SU-DHL-6 (cell line): ENCODE data around the gene SAE1.

Experiments
- H2AFZ ChIP-seq: fragments of 200-600 bp; sonication (generic); 2 replicates; pipeline ENCODE4 v1.6.1; 2014; ENCODE audit warnings: low read depth, mild to moderate bottlenecking, moderate library complexity, mixed read lengths, antibody characterized with exemption, low read length; ENCODE audit not compliant: severe bottlenecking
- H3F3A ChIP-seq: fragments of 200-600 bp; shearing (Covaris generic); 2 replicates; pipeline ENCODE4 v1.6.0; 2016; ENCODE audit warnings: antibody characterized with exemption, mild to moderate bottlenecking; ENCODE audit not compliant: insufficient read depth
- H3K27ac ChIP-seq: fragments of 200-600 bp; sonication (generic); 2 replicates; pipeline ENCODE4 v1.5.1; 2016; ENCODE audit warnings: low read depth, mild to moderate bottlenecking, low read length, moderate library complexity, mixed read lengths
- H3K27me3 ChIP-seq: fragments of 200-600 bp; sonication (generic), shearing (Covaris generic); 2 replicates; pipeline ENCODE4 v1.6.0; 2014; ENCODE audit warnings: mild to moderate bottlenecking, low read length
- H3K36me3 ChIP-seq: fragments of 200-600 bp; sonication (generic); 2 replicates; pipeline ENCODE4 v1.6.1; 2014; ENCODE audit warnings: mild to moderate bottlenecking, low read length, mixed read lengths
- H3K4me2 ChIP-seq: fragments of 300-600, 200-600 bp; shearing (Covaris generic), sonication (generic); 2 replicates; pipeline ENCODE4 v1.6.0; 2014; ENCODE audit warnings: low read length, low read depth, mild to moderate bottlenecking; ENCODE audit not compliant: poor library complexity, severe bottlenecking
- H3K4me3 ChIP-seq: fragments of 200-600 bp; sonication (generic); 2 replicates; pipeline ENCODE4 v1.5.1; 2014; ENCODE audit warnings: antibody characterized with exemption, low read length, mild to moderate bottlenecking, mixed read lengths; ENCODE audit not compliant: insufficient read depth, poor library complexity, severe bottlenecking
- H3K79me2 ChIP-seq: fragments of 200-600 bp; sonication (generic); 2 replicates; pipeline ENCODE4 v1.6.1; 2014; ENCODE audit warnings: mild to moderate bottlenecking, low read length, moderate library complexity; ENCODE audit not compliant: insufficient read depth
- H3K9ac ChIP-seq: fragments of 200-600 bp; sonication (generic); 2 replicates; pipeline ENCODE4 v1.7.0; 2014; ENCODE audit warnings: mild to moderate bottlenecking, low read length
- H3K9me2 ChIP-seq: fragments of 200-600 bp; sonication (generic); replicated peaks from 2 replicates; pipeline ENCODE4 v1.6.1; 2014; ENCODE audit warnings: low read length; ENCODE audit not compliant: insufficient read depth
- H3K9me3 ChIP-seq: fragments of 200-600 bp; sonication (generic); 2 replicates; pipeline ENCODE4 v1.6.1; 2014; ENCODE audit warnings: low read length, mixed read lengths; ENCODE audit not compliant: insufficient read depth
- H4K20me1 ChIP-seq: fragments of 200-600 bp; sonication (generic); 2 replicates; pipeline ENCODE4 v1.6.1; 2014; ENCODE audit warnings: low read depth, mild to moderate bottlenecking, antibody characterized with exemption, low read length, moderate library complexity, mixed read lengths
- CTCF ChIP-seq: fragments of 200-600 bp; sonication (generic); IDR thresholded peaks from one replicate; pipeline ENCODE4 v1.5.1; 2017; ENCODE audit warnings: antibody characterized with exemption, mild to moderate bottlenecking, low read length, moderate library complexity; ENCODE audit not compliant: insufficient read depth, poor library complexity, severe bottlenecking
- EZH2phosphoT487 ChIP-seq: fragments of 200-600 bp; sonication (generic), shearing (Covaris generic); conservative IDR thresholded peaks from 2 replicates; pipeline ENCODE4 v1.6.1; 2018; ENCODE audit warnings: mild to moderate bottlenecking, antibody characterized with exemption, low read length, moderate library complexity, mixed read lengths

Gene SAE1

GRCh38 chr19:47221890-47222289 lies 91.3 kb downstream of the SAE1 start:
- H3K4me2 ChIP-seq: no peak overlapping the region
- no peak for TF ChIP-seq CTCF
- no peak for TF ChIP-seq EZH2phosphoT487
- H3K4me3 ChIP-seq: no peak overlapping the region
- H3K79me2 ChIP-seq: no peaks in the 10 kb centered on the region
- H3K36me3 ChIP-seq: no peaks in the 10 kb centered on the region
- H3K27ac ChIP-seq: no peak overlapping the region
- no peaks in the 10 kb centered on the region for H3K27me3 ChIP-seq
- H3F3A ChIP-seq: peaks cover 6% of the 10 kb centered on the region; the same call in 1 of the 2 replicates
- H3K9me3 ChIP-seq: no peaks in the 10 kb centered on the region
- no peaks in the 10 kb centered on the region for H4K20me1 ChIP-seq
- no peak overlapping the region for H2AFZ ChIP-seq
- no peak overlapping the region for H3K9ac ChIP-seq
- H3K9me2 ChIP-seq: no peaks in the 10 kb centered on the region

- Histone ChIP-seq H3K36me3 (no peaks in the 10 kb centered on the region), H4K20me1 (no peaks in the 10 kb centered on the region), H3K9ac (peak overlapping the region; percentile 53), H3K79me2 (no peaks in the 10 kb centered on the region), H3K4me2 (peak overlapping the region; percentile 68), H3K9me2 (no peaks in the 10 kb centered on the region), H3K4me3 (peak overlapping the region; percentile 45), H3K27ac (peak overlapping the region; percentile 45), H3K27me3 (no peaks in the 10 kb centered on the region), H3K9me3 (no peaks in the 10 kb centered on the region), H2AFZ (peak overlapping the region; percentile 23), H3F3A (peaks cover 11% of the 10 kb centered on the region; the same call in 1 of the 2 replicates)
- TF ChIP-seq EZH2phosphoT487 (no peak), CTCF (no peak)
Observed at GRCh38 chr19:47225746-47226425, 95.3 kb downstream of the SAE1 start.

DNA sequence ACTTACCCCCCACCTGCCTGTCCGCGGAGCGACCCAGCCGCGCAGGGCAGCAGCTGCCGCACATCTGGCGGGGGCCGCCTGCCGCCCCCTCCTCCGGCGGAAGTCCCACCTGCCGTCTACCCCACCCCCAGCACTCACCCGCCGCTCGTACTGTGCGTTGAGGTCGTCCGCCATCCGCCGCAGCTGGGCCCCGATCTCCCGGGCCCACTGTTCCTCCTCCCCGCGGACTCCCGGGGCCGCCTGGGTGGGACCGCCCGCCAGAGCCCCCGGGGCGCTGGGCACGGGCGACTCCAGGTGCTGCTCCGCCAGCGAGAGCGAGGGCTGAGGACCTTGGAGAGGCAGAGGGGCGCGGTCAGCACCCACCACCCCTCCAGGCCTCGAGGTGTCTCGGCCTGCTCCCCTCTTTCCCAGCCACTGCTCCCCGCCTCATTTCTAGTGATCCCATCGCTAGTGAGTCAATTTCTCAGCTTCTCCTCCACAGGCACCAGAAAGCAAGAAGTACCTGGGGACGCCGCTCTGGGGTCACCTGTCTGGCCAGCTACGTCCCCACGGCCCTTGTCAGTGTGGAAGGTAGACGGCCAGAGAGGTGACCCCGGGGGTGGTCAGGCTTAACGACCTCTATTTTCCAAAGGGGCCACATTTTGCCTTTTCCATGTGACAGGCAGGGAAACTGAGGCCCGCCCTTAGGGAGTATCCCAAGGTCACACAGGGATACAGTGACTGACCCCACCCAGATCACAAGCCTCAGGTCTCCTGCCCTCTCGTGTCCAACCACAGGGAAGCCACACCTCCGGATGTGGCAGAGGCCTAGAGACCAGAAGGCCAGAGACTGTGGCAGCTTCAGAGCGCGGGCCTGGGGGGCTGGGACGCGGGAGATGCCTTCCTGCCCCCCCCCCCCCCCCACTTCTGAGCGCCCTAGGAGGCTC lies 96.1 kb downstream of the SAE1 start:
- TF ChIP-seq EZH2phosphoT487: no peak
- TF ChIP-seq CTCF: no peak
- peak overlapping the region; percentile 45 for H3K4me3 ChIP-seq
- H3K36me3 ChIP-seq: no peaks in the 10 kb centered on the region
- peaks cover 11% of the 10 kb centered on the region; the same call in 1 of the 2 replicates for H3F3A ChIP-seq
- no peaks in the 10 kb centered on the region for H4K20me1 ChIP-seq
- no peak overlapping the region for H2AFZ ChIP-seq
- H3K4me2 ChIP-seq: peak overlapping the region; percentile 68
- H3K27me3 ChIP-seq: no peaks in the 10 kb centered on the region
- H3K79me2 ChIP-seq: no peaks in the 10 kb centered on the region
- H3K9me2 ChIP-seq: no peaks in the 10 kb centered on the region
- H3K9ac ChIP-seq: peak overlapping the region; percentile 53
- H3K9me3 ChIP-seq: no peaks in the 10 kb centered on the region
- H3K27ac ChIP-seq: peak overlapping the region; percentile 45
